ENCODE data around the gene ZNF90.

GRCh38 chr19:20077791-20078463, at the start of gene ZNF90:
- TF ChIP-seq, protein P1, sequence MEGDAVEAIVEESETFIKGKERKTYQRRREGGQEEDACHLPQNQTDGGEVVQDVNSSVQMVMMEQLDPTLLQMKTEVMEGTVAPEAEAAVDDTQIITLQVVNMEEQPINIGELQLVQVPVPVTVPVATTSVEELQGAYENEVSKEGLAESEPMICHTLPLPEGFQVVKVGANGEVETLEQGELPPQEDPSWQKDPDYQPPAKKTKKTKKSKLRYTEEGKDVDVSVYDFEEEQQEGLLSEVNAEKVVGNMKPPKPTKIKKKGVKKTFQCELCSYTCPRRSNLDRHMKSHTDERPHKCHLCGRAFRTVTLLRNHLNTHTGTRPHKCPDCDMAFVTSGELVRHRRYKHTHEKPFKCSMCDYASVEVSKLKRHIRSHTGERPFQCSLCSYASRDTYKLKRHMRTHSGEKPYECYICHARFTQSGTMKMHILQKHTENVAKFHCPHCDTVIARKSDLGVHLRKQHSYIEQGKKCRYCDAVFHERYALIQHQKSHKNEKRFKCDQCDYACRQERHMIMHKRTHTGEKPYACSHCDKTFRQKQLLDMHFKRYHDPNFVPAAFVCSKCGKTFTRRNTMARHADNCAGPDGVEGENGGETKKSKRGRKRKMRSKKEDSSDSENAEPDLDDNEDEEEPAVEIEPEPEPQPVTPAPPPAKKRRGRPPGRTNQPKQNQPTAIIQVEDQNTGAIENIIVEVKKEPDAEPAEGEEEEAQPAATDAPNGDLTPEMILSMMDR (conservative IDR thresholded peaks at IDR 0.05 in 1 of 2, IDR thresholded peaks at IDR 0.05 in 1 of 2; ENCODE audit: extremely low read depth in 1 of 2, insufficient read depth in 1 of 2, low read depth in 1 of 2, low read length in 2 of 2), result no peak
- TF ChIP-seq EZH2 (IDR thresholded peaks at IDR 0.05; ENCODE audit: borderline replicate concordance, low read length), result no peak

Data from mammary epithelial cell (primary cell).